Measurements from ENCODE around the gene AKT1S1. TPM values are rescaled to one million over a fixed set of nuclear protein-coding genes. Genes with fewer than 3 reads are reported as not detected.
"Not testable (repeated sequence)": the region's sequence is repeated elsewhere in the genome, so short reads cannot be mapped to it uniquely, and the experiment has no call there.

AKT1S1 gene
- total RNA-seq (2012; rRNA removed): 11.7 and 13.1 TPM in 2 replicates

- Histone ChIP-seq H3K27me3 (ENCODE audit: control insufficient read depth, insufficient read depth, low read length) (no peaks in the 10 kb centered on the region), H3K36me3 (ENCODE audit: insufficient read depth, low read length) (peaks cover 23% of the 10 kb centered on the region), H3K9ac (ENCODE audit: low read depth, low read length) (peak within 1 kb of the TSS; percentile 99), H3K4me2 (ENCODE audit: low read length) (peak within 1 kb of the TSS; percentile 98), H3K9me3 (replicated peaks; ENCODE audit: low read length) (no peaks in the 10 kb centered on the region), H3K4me3 (ENCODE audit: low read length) (peak within 1 kb of the TSS; percentile 96), H3K4me1 (ENCODE audit: control insufficient read depth, insufficient read depth, low read length) (peaks cover 19% of the 10 kb centered on the region)
Observed at GRCh38 chr19:49877020-49877878, at the start of gene AKT1S1, which contains the start of gene TBC1D17. Gene AKT1S1, minus strand, starts transcription at chr19:49877355. Its CDS starts 4,060 bp downstream, at chr19:49873295. Gene TBC1D17, plus strand, starts transcription at chr19:49877702. Its CDS starts 22 bp downstream, at chr19:49877724.

- Histone ChIP-seq H3K9ac (ENCODE audit: low read depth, low read length) (no peak overlapping the region), H3K4me2 (ENCODE audit: low read length) (no peak overlapping the region), H3K9me3 (replicated peaks; ENCODE audit: low read length) (no peaks in the 10 kb centered on the region), H3K4me3 (ENCODE audit: low read length) (no peak overlapping the region), H3K4me1 (ENCODE audit: control insufficient read depth, insufficient read depth, low read length) (peaks cover 44% of the 10 kb centered on the region), H3K27me3 (ENCODE audit: control insufficient read depth, insufficient read depth, low read length) (no peaks in the 10 kb centered on the region), H3K36me3 (ENCODE audit: insufficient read depth, low read length) (peaks cover 41% of the 10 kb centered on the region)
Observed at GRCh38 chr19:49926515-49926914, 49.4 kb upstream of the AKT1S1 start.

- Histone ChIP-seq H3K9ac (ENCODE audit: low read depth, low read length) (no peak overlapping the region), H3K4me2 (ENCODE audit: low read length) (no peak overlapping the region), H3K9me3 (replicated peaks; ENCODE audit: low read length) (no peaks in the 10 kb centered on the region), H3K36me3 (ENCODE audit: insufficient read depth, low read length) (peaks cover 39% of the 10 kb centered on the region), H3K4me1 (ENCODE audit: control insufficient read depth, insufficient read depth, low read length) (peaks cover 47% of the 10 kb centered on the region), H3K27me3 (ENCODE audit: control insufficient read depth, insufficient read depth, low read length) (no peaks in the 10 kb centered on the region), H3K4me3 (ENCODE audit: low read length) (no peak overlapping the region)
Observed at GRCh38 chr19:49925486-49925885, 48.3 kb upstream of the AKT1S1 start.

GRCh38 chr19:49924881-49925210, 47.7 kb upstream of the AKT1S1 start:
- not testable (repeated sequence) for H3K9me3 ChIP-seq (replicated peaks; ENCODE audit: low read length); H3K9ac ChIP-seq (ENCODE audit: low read depth, low read length); H3K4me3 ChIP-seq (ENCODE audit: low read length); H3K27me3 ChIP-seq (ENCODE audit: control insufficient read depth, insufficient read depth, low read length)
- H3K4me2 ChIP-seq (ENCODE audit: low read length): peak overlapping the region; percentile 34
- peaks cover 42% of the 10 kb centered on the region for H3K36me3 ChIP-seq (ENCODE audit: insufficient read depth, low read length)
- peaks cover 47% of the 10 kb centered on the region for H3K4me1 ChIP-seq (ENCODE audit: control insufficient read depth, insufficient read depth, low read length)

- Histone ChIP-seq H3K9me3 (replicated peaks; ENCODE audit: low read length) (no peaks in the 10 kb centered on the region), H3K36me3 (ENCODE audit: insufficient read depth, low read length) (peaks cover 45% of the 10 kb centered on the region), H3K4me1 (ENCODE audit: control insufficient read depth, insufficient read depth, low read length) (peaks cover 47% of the 10 kb centered on the region), H3K4me2 (ENCODE audit: low read length) (peak overlapping the region; percentile 34), H3K9ac (ENCODE audit: low read depth, low read length) (no peak overlapping the region), H3K4me3 (ENCODE audit: low read length) (no peak overlapping the region), H3K27me3 (ENCODE audit: control insufficient read depth, insufficient read depth, low read length) (no peaks in the 10 kb centered on the region)
Observed at GRCh38 chr19:49924004-49924880, 47.1 kb upstream of the AKT1S1 start.

GRCh38 chr19:49923055-49924003, 46.2 kb upstream of the AKT1S1 start:
- H3K27me3 ChIP-seq (ENCODE audit: control insufficient read depth, insufficient read depth, low read length): no peaks in the 10 kb centered on the region
- peak overlapping the region; percentile 15 for H3K4me2 ChIP-seq (ENCODE audit: low read length)
- no peaks in the 10 kb centered on the region for H3K9me3 ChIP-seq (replicated peaks; ENCODE audit: low read length)
- H3K9ac ChIP-seq (ENCODE audit: low read depth, low read length): peak overlapping the region; percentile 7
- H3K36me3 ChIP-seq (ENCODE audit: insufficient read depth, low read length): peaks cover 50% of the 10 kb centered on the region
- no peak overlapping the region for H3K4me3 ChIP-seq (ENCODE audit: low read length)
- H3K4me1 ChIP-seq (ENCODE audit: control insufficient read depth, insufficient read depth, low read length): peaks cover 47% of the 10 kb centered on the region

GRCh38 chr19:49921871-49922795, 45.0 kb upstream of the AKT1S1 start:
- Histone ChIP-seq H3K4me3 (ENCODE audit: low read length) (peak overlapping the region; percentile 35), H3K36me3 (ENCODE audit: insufficient read depth, low read length) (peaks cover 49% of the 10 kb centered on the region), H3K4me1 (ENCODE audit: control insufficient read depth, insufficient read depth, low read length) (peaks cover 37% of the 10 kb centered on the region), H3K4me2 (ENCODE audit: low read length) (peak overlapping the region; percentile 63), H3K27me3 (ENCODE audit: control insufficient read depth, insufficient read depth, low read length) (no peaks in the 10 kb centered on the region), H3K9me3 (replicated peaks; ENCODE audit: low read length) (no peaks in the 10 kb centered on the region), H3K9ac (ENCODE audit: low read depth, low read length) (peak overlapping the region; percentile 34)

GRCh38 chr19:49920624-49921363, 43.6 kb upstream of the AKT1S1 start:
- no peaks in the 10 kb centered on the region for H3K9me3 ChIP-seq (replicated peaks; ENCODE audit: low read length)
- H3K4me2 ChIP-seq (ENCODE audit: low read length): no peak overlapping the region
- peaks cover 51% of the 10 kb centered on the region for H3K36me3 ChIP-seq (ENCODE audit: insufficient read depth, low read length)
- H3K9ac ChIP-seq (ENCODE audit: low read depth, low read length): no peak overlapping the region
- peaks cover 37% of the 10 kb centered on the region for H3K4me1 ChIP-seq (ENCODE audit: control insufficient read depth, insufficient read depth, low read length)
- no peaks in the 10 kb centered on the region for H3K27me3 ChIP-seq (ENCODE audit: control insufficient read depth, insufficient read depth, low read length)
- H3K4me3 ChIP-seq (ENCODE audit: low read length): no peak overlapping the region

- H3K4me1 ChIP-seq (ENCODE audit: control insufficient read depth, insufficient read depth, low read length): peaks cover 19% of the 10 kb centered on the region
- H3K36me3 ChIP-seq (ENCODE audit: insufficient read depth, low read length): peaks cover 50% of the 10 kb centered on the region
- H3K4me2 ChIP-seq (ENCODE audit: low read length): no peak overlapping the region
- H3K9ac ChIP-seq (ENCODE audit: low read depth, low read length): no peak overlapping the region
- H3K27me3 ChIP-seq (ENCODE audit: control insufficient read depth, insufficient read depth, low read length): no peaks in the 10 kb centered on the region
- H3K9me3 ChIP-seq (replicated peaks; ENCODE audit: low read length): no peaks in the 10 kb centered on the region
- H3K4me3 ChIP-seq (ENCODE audit: low read length): no peak overlapping the region
Observed at GRCh38 chr19:49918089-49918488, 40.9 kb upstream of the AKT1S1 start.
